ENCODE results near the gene IL27RA. TPM values are rescaled to one million over a fixed set of nuclear protein-coding genes. Genes with fewer than 3 reads are reported as not detected.

IL27RA gene
- total RNA-seq, 2 donors from 2014 or later, result 10.3 to 10.8 TPM

DNA sequence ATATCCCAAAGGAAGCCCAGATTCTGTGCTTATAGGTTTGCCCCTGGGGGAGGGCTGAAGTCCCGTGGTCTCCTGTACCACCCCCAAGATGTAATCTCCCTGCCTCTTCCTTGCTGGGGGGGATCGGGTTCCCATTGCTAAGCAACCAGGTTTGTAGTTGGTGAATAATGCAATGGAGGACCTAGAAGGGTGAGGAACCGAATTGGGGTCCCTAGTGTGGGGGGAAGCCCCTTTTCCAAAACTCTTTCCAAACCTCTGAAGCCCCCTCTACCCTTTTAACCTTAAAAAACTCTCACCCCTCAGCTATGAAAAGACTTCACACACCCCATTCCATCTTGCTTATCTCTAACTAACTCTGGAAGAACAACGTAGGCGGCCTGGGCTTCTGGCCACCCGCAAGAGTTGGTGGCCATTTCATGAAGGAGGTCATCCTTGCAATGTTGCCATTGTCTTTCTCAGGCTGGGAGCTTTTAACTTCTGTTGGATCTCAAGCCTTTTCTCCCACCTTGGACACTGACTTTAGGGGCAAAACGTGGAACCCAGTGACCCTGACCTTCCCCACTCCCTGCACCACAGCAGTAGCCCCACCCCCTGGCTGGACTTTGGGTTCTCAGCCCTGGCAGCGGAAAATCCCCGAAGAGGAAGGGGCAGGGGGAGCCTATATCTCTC lies 29.7 kb downstream of the IL27RA start:
- Histone ChIP-seq H3K9me3 (ENCODE audit: control insufficient read depth, low read length) (no peaks in the 10 kb centered on the region), H3K27ac (ENCODE audit: low read depth, low read length) (no peak overlapping the region), H3K4me3 (ENCODE audit: low read length) (no peak overlapping the region), H3K9ac (ENCODE audit: extremely low read depth, low read length, poor library complexity, severe bottlenecking) (no peak overlapping the region), H3K27me3 (ENCODE audit: control insufficient read depth, insufficient read depth, low read length, poor library complexity, severe bottlenecking) (peaks cover 32% of the 10 kb centered on the region), H3K36me3 (ENCODE audit: control insufficient read depth, insufficient read depth, low read length) (no peaks in the 10 kb centered on the region), H3K4me1 (ENCODE audit: control insufficient read depth, insufficient read depth, low read length) (no peaks in the 10 kb centered on the region)
- Mint-ChIP-seq H3K27me3 (ENCODE audit: insufficient read depth) (peaks cover 43% of the 10 kb centered on the region), H3K4me3 (no peak overlapping the region), H3K27ac (no peak overlapping the region), H3K36me3 (ENCODE audit: low read depth) (no peaks in the 10 kb centered on the region), H3K4me1 (no peaks in the 10 kb centered on the region), H3K9me3 (no peaks in the 10 kb centered on the region)
- 79 to 89% methylated on average over 3 to 8 of the region's 9 CpGs for WGBS, 2 experiments (ENCODE audit: insufficient coverage in 1 of 2, insufficient read length in 1 of 2)
- TF ChIP-seq, protein P1, sequence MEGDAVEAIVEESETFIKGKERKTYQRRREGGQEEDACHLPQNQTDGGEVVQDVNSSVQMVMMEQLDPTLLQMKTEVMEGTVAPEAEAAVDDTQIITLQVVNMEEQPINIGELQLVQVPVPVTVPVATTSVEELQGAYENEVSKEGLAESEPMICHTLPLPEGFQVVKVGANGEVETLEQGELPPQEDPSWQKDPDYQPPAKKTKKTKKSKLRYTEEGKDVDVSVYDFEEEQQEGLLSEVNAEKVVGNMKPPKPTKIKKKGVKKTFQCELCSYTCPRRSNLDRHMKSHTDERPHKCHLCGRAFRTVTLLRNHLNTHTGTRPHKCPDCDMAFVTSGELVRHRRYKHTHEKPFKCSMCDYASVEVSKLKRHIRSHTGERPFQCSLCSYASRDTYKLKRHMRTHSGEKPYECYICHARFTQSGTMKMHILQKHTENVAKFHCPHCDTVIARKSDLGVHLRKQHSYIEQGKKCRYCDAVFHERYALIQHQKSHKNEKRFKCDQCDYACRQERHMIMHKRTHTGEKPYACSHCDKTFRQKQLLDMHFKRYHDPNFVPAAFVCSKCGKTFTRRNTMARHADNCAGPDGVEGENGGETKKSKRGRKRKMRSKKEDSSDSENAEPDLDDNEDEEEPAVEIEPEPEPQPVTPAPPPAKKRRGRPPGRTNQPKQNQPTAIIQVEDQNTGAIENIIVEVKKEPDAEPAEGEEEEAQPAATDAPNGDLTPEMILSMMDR (conservative IDR thresholded peaks at IDR 0.05), result no peak
- DNase-seq, result no peak

- Mint-ChIP-seq H3K36me3 (ENCODE audit: low read depth) (no peaks in the 10 kb centered on the region), H3K4me3 (no peak within 1 kb of the TSS), H3K27ac (no peak within 1 kb of the TSS), H3K9me3 (no peaks in the 10 kb centered on the region), H3K27me3 (ENCODE audit: insufficient read depth) (peaks cover 35% of the 10 kb centered on the region), H3K4me1 (no peaks in the 10 kb centered on the region)
- no peaks in the 10 kb centered on the region for H3K4me1 ChIP-seq (ENCODE audit: control insufficient read depth, insufficient read depth, low read length)
- DNase-seq, result no peak
- H3K36me3 ChIP-seq (ENCODE audit: control insufficient read depth, insufficient read depth, low read length), result no peaks in the 10 kb centered on the region
- TF ChIP-seq, protein P1 (conservative IDR thresholded peaks at IDR 0.05), result no peak
- H3K9me3 ChIP-seq (ENCODE audit: control insufficient read depth, low read length), result no peaks in the 10 kb centered on the region
- peaks cover 24% of the 10 kb centered on the region for H3K27me3 ChIP-seq (ENCODE audit: control insufficient read depth, insufficient read depth, low read length, poor library complexity, severe bottlenecking)
- no peak within 1 kb of the TSS for H3K27ac ChIP-seq (ENCODE audit: low read depth, low read length)
- H3K9ac ChIP-seq (ENCODE audit: extremely low read depth, low read length, poor library complexity, severe bottlenecking), result no peak within 1 kb of the TSS
- WGBS, 2 experiments (ENCODE audit: insufficient coverage in 1 of 2, insufficient read length in 1 of 2), result 88 to 90% methylated on average over 9 to 19 of the region's 19 CpGs
- H3K4me3 ChIP-seq (ENCODE audit: low read length), result no peak within 1 kb of the TSS
Measured at GRCh38 chr19:14061751-14062557, 30.4 kb downstream of the IL27RA start, which contains the start of gene PALM3. Gene PALM3, minus strand, starts transcription at chr19:14062076. Its CDS starts 96 bp downstream, at chr19:14061980.

- no peaks in the 10 kb centered on the region for H3K9me3 Mint-ChIP-seq
- peaks cover 22% of the 10 kb centered on the region for H3K27me3 ChIP-seq (ENCODE audit: control insufficient read depth, insufficient read depth, low read length, poor library complexity, severe bottlenecking)
- no peak overlapping the region for H3K4me3 Mint-ChIP-seq
- no peaks in the 10 kb centered on the region for H3K4me1 ChIP-seq (ENCODE audit: control insufficient read depth, insufficient read depth, low read length)
- DNase-seq, result no peak
- TF ChIP-seq, protein P1 (conservative IDR thresholded peaks at IDR 0.05), result no peak
- H3K4me1 Mint-ChIP-seq, result no peaks in the 10 kb centered on the region
- no peaks in the 10 kb centered on the region for H3K36me3 ChIP-seq (ENCODE audit: control insufficient read depth, insufficient read depth, low read length)
- H3K27me3 Mint-ChIP-seq (ENCODE audit: insufficient read depth), result peaks cover 32% of the 10 kb centered on the region
- H3K27ac Mint-ChIP-seq, result no peak overlapping the region
- H3K9ac ChIP-seq (ENCODE audit: extremely low read depth, low read length, poor library complexity, severe bottlenecking), result no peak overlapping the region
- H3K4me3 ChIP-seq (ENCODE audit: low read length), result no peak overlapping the region
- H3K27ac ChIP-seq (ENCODE audit: low read depth, low read length), result no peak overlapping the region
- no peaks in the 10 kb centered on the region for H3K36me3 Mint-ChIP-seq (ENCODE audit: low read depth)
- WGBS, 2 experiments (ENCODE audit: insufficient coverage in 1 of 2, insufficient read length in 1 of 2), result 92 to 93% methylated on average over 5 of the region's 5 CpGs
- H3K9me3 ChIP-seq (ENCODE audit: control insufficient read depth, low read length), result no peaks in the 10 kb centered on the region
Measured at GRCh38 chr19:14062558-14062855, 30.9 kb downstream of the IL27RA start.
